Islet precursor cell (in vitro differentiated cells): ENCODE data around the gene VPS13D.
"Not testable (repeated sequence)": the region's sequence is repeated elsewhere in the genome, so short reads cannot be mapped to it uniquely, and the experiment has no call there.

Experiments used
- DNase-seq: peaks from one replicate; pipeline ENCODE4 v3.0.0-alpha.2; 2018

The VPS13D gene

DNA sequence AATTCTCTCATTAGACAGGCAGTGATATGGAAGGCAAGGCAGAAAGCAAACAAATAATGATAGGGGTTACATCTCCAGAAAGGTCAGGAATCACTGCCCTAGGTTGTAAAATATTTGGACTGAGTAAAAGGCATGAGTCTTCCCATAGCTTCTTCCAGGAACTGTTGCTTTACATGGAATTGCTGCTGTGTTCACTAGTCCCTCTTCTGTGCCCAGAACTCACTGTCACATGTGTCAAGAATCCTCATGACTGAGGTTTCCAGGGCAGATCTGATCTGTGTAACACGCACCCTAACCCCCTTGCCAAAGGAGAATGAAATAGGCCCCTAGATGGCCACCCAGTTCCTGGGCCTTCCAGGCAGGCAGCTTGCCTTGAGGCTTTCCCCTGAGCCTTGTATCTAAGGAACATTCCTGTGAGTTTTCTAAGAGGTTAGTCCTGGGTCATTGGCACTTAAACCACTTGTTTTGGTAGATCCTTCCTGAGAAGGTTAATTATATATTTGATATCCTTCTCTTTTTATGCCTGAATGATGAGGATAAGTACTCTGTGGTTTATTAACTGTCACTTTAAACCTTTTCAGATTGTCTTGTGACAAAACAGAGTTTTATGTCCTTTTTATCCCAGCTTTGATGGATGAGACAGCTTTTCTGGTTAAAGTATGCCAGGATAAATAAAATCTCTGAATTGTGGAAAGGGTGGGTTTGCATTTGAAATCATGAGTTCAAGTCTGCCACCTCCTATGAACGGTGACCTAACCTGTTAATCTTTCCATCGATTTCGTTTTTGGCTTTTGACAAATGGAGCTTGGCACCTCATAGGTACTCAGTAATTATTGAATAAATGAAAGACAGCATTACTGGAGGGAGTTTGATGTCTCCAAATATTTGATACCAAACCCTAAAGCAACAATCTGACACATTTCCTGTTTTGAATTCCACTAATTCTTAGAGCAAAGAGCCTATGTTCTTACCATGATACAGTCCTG, 224.9 kb downstream of the VPS13D start:
- DNase-seq, result peak; percentile 49

DNA sequence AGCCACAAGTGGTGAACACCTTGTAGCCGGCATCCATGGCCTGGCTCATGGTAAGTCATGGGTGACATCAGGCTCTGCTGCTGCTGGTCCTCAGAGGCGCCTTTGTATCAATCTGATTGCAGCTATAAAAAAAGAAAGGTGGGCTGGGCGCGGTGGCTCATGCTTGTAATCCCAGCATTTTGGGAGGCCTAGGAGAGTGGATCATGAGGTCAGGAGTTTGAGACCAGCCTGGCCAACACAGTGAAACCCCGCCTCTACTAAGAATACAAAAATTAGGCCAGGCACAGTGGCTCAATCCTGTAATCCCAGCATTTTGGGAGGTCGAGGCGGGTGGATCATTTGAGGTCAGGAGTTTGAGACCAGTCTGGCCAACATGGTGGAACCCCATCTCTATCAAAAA, 226.3 kb downstream of the VPS13D start:
- peak; percentile 14 for DNase-seq

DNA sequence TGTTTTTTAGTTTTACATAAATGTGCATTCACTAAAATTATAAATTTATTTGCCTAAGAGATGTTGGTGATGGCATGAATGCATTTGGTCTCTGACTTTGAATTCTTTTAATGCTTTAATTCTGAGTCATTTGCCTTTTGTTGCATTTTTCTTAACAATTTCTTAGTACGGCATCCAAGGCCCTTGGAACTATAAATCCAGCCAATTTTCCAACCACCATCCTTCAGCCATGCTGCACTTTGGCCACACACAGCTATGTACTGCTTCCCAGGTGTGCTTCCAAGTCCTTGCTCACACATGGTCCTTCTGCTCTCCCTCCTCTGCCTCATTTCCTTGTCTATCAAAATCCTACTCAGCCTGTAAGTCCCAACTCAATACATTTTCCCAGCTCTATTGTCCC, 227.1 kb downstream of the VPS13D start:
- peak; percentile 2 for DNase-seq

DNA sequence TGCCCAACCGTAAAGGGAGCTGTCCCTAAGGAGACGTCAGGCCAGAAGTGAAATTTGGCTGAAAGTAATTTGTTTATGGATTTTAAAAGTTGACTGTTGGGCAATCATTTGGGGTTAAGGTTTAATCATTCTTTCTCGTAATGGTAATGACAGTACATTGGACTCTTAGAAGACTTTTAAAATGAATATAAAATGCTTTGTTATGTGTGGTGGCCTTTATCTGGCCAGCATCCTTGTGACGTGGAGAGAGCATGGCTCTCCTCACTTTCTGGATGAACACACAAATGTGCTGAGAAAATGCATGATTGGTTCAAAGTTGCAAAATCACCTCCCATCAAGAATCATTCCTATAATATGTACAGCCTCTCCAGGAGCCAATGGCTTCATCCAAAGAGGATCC, 227.9 kb downstream of the VPS13D start:
- no peak for DNase-seq

DNA sequence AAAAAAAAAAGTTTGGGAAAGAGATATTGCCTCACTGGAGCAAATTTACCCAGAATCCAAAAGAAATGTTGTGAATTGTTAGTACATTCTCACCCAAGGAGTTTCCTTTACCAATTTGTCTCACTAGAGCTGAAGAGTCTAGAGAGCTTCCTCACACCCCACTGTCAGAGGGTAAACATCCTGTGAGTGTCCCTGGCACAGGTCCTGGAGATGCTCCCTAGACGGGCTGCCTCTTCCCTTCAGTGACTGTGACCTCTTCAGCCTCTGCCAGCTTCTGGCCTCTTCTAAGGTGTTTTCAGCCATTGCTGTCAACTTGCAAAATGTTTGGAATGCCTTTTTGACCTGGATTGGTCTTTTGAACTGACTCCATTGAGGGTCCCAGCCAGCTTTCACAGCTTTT, 228.7 kb downstream of the VPS13D start:
- DNase-seq, result no peak

DNA sequence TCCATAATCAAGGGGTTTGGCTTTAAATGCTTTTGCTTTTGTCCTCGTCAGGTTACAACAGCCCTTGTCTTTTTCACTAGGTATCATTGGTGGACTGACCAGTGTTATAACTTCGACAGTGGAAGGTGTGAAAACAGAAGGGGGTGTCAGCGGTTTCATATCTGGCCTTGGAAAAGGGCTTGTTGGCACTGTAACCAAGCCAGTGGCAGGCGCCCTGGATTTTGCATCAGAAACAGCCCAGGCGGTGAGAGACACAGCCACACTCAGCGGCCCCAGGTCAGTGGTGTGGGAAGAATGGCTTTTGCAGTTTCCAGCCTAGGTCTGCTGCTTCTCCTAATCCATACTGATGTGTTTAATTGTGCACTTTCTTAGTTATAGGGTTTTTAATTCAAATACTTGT, 230.3 kb downstream of the VPS13D start:
- DNase-seq, result no peak

DNA sequence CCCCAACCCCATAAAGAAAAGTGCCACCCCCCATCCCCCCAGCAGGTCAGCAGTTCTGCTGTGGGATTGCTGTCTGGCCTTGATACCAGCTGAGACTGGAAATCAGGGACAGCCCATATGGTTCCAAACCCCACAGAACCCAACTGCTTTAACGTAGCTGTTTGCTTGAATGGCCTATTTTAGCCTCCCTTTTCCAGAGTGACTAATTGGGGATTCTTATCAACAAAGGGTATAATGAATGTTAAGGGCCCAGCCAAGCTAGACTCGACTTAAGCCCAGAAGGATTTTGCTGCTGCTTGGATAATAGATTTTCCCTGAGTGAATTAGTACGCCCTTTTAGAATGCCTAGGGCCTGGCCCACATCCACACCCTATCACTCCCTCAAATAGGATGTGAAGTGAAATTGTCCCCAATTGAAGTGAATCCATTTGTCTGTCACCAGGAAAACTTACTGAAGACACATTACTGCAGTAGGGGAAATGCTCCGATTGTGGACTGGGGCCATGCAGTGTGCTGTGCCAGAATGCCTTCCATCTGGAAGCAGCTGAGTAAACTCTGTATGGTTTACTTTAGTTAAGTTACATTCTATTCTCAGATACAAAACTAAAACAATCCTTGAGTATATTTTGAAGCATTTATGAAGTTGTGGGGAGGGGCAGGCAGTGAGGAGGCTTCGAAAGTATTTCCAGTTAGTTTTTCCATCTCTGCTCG, 231.2 kb downstream of the VPS13D start:
- no peak for DNase-seq

DNA sequence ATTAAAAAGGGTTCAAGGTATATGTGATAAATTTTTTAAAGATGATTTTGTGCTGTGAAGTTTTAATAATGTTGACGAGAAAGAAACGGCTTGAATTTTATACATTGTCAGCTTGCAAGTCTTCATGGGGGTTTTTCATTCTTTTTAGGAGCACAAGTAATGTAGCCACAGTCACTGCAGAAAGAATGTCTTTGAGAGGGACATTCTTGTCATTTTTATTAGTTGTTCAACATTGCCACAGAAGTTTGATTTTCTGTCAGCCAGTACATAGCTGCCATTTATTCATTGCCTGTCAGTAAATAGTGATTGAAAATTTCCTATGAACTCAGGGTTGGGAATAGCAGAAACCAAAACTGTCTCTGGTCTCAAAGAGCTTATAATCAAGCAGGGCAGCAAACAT, 231.9 kb downstream of the VPS13D start:
- no peak for DNase-seq

DNA sequence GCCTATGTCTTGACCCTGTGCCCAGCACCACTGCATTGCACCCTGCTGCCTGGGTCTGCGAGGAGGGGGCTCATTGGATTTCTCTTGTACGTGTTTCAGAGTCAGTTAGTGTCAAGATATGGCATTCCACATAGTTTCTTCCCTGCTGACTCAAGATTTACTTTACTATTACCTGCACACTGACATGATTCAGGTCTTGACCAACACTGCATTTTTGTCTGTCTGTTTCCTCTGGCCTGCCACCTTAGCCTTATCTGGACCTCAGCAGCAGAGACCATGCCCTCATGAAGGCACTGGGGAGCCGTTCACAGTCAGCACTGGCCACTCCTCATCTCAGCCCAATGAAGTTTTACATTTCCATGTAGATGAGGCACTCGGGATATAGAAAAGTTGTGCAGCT, 232.8 kb downstream of the VPS13D start:
- DNase-seq, result peak; percentile 11

DNA sequence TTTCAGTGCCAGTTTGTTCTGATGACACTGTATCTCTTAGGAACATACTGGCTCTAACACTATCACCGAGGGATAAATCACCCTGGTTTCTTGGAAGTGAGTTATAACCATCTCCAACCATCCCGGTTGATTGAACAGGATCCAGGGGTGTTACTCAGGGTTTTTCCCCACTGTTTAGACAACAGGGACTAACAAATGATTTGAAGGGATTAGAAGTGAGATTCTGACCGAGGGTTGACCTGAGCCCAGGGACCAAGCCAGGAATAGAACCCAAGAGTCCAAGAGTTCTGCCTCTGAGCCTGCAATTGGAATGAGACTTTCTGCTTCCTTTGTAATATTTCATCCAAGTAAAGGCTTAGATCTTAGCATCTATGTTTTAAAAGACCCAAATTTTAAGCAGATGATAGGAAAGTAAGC, 234.2 kb downstream of the VPS13D start:
- DNase-seq, result no peak

DNA sequence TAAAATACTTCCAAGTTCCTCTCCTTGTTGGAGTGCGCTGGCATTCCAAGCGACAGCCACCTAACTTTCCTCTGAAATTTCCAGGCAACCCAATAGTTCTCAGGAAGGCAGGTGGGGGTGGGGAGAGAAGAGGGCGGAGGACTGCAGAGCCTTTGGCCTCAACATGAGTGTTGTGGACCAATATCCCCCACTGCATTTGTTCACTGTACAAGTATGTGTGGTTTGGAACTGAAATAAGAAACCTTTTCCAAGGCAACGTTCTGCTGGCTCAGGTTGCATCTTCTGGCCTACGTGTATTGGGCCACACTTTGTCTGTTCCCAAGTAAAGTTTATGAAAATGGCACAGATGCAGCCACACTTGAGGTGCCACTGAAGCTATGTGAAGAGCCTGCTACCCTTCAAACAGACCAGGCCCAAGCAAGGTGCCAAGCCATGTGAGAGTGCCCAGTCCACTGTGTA, 234.8 kb downstream of the VPS13D start:
- no peak for DNase-seq

DNA sequence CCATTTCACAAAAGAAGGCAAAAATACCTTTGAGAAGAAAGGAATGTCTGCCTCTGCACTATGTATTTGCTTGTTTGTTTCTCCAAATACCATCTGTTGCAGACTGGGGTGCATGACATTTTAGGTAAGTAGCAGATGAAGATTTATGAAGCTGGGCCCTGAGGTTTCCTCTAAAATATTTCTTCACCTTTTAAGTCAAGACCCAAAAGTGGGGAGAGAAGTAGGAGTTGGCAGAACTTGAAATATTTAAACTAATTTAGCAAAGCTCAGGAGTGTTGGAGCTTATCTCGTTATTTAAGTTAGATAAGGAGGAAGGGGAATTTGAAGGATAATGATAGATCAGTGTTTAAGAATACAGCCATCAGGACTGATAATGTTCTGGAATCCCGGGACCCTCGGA, 235.3 kb downstream of the VPS13D start:
- DNase-seq, result no peak

DNA sequence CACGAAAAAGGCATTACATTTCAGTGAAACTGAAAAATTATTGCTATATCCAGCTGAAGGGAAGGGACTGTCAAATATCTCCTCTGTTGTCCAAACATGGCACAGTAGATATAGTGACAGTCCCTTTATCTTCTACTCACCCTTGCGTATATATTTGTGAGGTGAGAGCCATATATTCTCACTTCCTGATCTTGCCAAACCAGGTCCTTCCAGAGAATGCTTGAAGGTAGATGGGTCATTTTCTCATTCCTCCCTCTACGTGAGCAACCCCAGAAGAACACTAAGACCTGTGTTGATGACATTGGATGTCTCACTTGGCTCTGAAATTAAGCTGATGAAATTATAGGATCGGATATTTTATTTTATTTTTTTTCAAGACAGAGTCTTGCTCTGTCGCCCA, 237.0 kb downstream of the VPS13D start:
- DNase-seq, result no peak

DNA sequence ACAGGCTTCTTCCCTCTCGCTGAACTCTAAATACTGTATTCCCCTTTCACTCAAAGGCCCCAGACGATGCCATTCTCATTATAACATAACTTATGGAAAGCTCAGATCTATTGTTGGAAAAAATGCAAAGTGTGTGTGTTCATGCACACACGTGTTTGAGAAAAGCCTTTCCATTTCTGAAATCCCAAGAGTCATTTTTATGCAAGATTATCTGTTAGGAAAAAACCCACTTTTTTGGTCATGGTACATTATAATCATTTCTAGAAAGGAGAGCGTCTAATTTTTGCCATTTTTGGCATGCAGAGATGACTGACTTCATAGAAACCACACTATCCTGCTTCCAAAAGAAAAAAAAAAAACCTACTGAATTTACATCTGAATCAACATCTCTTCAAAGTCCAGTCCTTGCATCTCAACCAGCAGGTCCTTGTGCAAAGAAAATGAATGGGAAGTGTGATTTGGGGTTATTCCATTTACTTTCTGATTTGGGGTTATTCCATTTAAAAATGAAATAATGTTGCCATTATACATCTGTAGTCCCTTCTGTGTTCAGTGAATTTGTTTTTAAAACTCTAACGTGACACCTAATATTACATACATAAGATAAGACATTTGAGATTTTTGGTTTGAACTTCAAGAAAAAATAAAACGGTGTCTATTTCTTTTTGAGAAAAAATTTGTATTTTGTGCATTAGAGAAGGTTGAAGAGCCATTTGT, 237.9 kb downstream of the VPS13D start:
- no peak for DNase-seq

DNA sequence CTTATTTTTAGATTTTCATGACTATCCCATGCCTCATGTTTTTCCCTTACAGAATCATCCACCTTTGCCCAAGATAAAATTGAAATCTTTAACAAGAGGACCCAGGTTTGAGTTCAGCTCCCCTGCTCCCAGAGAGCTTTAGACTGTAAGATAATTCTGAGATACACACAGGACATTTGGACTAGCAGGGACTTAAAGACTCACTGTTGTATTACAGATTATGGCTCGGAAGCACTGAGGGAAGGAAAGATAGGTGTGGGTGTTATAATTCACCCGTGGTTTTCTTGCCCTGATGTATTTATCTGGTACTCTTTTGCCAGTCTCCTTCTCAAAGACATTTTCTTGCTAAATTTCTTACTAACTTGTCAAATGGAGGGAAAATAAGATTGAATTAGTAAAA, 238.5 kb downstream of the VPS13D start:
- DNase-seq, result no peak

DNA sequence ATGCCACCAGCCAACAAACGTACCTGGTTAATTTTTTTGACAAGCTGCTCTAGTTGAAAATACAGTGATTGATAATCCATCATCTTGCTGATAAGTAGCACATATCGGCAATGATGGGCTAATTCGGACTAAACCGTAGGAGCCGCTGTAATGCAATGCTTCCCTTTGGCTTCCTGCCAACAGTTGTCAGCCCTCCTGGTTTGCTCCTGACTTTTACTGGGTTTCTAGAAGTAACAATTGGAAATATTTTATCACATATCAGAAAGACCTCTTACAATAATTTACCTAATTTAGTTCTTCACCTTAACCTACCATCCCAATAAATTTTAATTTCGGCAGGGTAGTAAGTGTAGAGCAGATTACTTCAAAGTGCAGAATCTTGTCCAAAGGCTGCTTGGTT, 239.7 kb downstream of the VPS13D start:
- no peak for DNase-seq

DNA sequence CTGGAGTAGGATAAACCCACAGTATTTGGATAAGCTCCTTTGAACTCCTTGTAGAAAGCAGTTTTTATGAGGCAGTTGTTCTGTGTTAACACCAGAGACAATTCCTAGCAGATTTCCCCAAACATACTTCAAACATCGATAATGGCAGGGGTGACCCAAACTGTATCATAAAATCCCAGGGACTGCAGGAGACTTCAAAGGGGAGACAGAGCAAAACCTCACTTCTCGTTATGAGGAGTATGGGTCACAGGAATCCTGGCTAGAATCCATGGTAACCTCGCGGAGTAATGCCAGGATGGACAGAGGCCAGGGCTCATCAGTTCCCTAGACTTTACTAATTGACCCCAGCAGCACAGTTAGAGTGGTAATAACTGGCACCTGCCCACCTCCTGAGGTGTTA, 240.2 kb downstream of the VPS13D start:
- DNase-seq, result no peak

DNA sequence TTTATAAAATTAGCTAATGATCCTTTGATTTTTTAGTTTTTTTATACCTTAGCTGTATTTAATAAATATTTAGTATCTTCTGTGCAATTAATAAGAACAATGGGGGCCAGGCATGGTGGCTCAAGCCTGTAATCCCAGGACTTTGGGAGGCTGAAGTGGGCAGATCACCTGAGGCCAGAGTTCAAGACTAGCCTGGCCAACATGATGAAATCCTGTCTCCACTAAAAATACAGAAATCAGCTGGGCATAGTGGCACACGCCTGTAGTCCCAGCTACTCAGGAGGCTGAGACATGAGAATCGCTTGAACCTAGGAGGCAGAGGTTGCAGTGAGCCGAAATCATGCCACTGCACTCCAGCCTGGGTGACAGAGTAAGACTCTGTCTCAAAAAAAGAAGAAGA, 241.1 kb downstream of the VPS13D start:
- not testable (repeated sequence) for DNase-seq

DNA sequence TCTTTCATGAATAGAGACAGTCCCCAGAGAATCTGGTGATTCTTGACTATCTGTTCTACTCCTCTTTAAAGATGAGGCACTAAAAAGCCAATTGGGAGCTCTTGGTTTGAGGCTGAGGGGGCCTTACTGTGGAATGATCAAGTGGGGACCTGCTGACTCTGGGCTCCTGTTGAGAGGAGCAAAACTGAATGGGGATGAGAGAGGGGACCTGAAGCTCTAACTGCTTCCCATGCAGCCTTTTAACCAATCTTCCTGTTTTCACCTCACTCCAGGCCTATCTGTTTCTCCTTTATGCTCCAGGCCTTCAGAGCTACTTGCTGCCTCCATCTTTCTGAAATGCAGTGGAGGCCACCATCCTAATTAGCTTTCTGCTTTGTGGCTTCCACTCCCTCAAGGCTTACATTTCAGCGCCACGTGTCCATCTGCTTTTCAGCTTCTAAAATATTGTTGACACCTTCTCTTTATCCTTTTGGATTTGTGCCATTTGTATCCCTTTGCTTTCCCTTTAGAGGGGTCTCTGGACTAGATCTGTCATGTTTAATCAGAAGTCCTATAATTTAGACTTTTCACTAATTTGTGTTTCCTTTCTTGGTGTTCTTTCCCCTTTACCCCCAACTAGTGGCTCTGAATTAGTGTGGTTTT, 242.4 kb downstream of the VPS13D start:
- DNase-seq, result no peak

DNA sequence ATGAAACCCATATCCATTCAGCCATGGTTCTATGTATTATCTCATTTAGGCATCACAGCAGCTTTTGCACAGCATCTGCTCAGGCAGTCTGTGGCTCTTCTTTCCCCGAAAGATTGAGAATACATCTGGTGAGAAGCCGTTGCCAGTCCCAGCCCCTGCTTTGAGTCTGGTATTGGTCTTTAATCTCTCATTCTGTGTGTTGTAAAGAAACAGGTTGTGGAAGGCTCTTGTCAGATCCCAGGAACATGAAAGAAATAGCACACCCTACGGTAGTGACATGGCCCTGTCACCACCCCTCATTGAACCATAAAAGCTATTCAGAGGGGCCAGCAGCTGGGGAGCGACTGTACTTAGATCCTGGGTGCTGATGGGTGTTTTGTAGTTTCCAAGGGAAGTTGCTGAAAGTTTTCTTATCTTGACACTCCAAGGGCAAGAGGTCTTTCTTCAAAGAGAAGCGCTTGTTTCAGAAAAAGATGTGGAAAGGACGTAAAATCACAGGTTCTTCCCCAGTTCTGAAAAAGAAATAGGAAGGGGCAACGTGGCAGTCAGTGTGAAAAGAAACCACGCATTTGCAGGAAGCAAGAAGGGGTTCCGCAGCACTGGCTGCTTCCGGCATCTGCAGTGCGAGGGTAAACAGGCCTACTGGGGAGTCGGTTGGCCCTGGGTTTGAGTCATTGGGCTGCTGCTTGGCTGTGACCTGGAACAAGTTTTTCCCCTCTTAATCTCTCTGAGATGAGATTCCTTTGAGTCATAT, 243.1 kb downstream of the VPS13D start:
- DNase-seq, result no peak

DNA sequence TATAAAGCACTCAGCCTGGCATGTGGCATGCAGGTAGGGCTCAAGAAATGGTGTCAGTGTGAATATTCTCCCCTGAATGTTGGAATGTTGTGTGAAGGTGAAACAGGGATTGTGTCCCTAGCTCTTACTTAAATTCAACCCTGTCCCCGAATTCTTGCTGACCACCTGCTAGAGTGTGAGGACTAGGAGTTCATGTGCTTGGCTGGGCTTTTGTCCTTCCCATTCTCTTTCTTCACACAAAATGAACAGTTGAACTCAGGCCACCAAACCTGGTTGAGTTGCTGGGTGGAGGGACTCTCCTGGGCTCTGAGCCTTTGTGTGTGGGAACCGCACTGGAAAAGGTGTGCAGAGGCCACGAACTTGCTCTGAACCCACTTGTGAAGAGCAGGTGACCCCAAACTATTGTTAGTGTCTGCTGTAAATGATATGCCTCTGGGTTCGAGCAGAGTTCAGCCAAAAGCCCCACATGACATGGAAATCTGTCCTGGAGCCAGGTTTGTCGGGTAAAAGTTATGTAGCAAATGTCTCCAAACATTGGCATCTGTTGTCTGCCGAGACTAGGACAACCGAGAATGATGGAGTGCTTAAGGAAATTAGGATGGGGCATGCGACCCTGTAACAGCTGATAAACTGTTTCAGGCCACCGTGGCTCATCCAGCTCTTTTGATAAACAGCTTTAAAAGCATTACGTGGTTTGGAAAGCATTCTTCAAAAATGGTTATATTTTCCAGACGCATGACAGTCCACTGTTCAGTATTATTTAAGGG, 243.9 kb downstream of the VPS13D start:
- DNase-seq, result no peak
